CD4-positive, alpha-beta memory T cell (primary cell): Measurements from ENCODE around the gene PPFIA4. TPM values are rescaled to one million over a fixed set of nuclear protein-coding genes. Genes with fewer than 3 reads are reported as not detected.

Experiments
- CTCF ChIA-PET: fragments of 350-600 bp; sonication (Branson Sonifier 250); formaldehyde crosslinking; loops from one replicate; lab custom pipeline; 2021; ENCODE audit warnings: inconsistent platforms; ENCODE audit not compliant: partially characterized antibody; lab: Charles Lee
- POLR2A ChIA-PET: fragments of 350-600 bp; sonication (Branson Sonifier 250); formaldehyde crosslinking; loops from one replicate; lab custom pipeline; 2021; ENCODE audit not compliant: partially characterized antibody; lab: Charles Lee
- DNase-seq, 5 donors: peaks; one replicate each; pipeline versions ENCODE4 v3.0.0 to v3.0.0-alpha.2; 2020 to 2022; ENCODE audit warnings: mixed read lengths in 1 of 5
- H3K27ac ChIP-seq: one replicate; pipeline ENCODE4 v1.7.0; 2013; ENCODE audit warnings: low read depth, low read length
- H3K27me3 ChIP-seq: 2 replicates; pipeline ENCODE4 v1.7.0; 2013; ENCODE audit warnings: mild to moderate bottlenecking, low read length, moderate library complexity; ENCODE audit not compliant: insufficient read depth
- H3K36me3 ChIP-seq: 2 replicates; pipeline ENCODE4 v1.7.0; 2013; ENCODE audit warnings: mild to moderate bottlenecking, low read length, moderate library complexity; ENCODE audit not compliant: insufficient read depth
- H3K4me1 ChIP-seq: 2 replicates; pipeline ENCODE4 v1.7.0; 2013; ENCODE audit warnings: mild to moderate bottlenecking, low read length, moderate library complexity; ENCODE audit not compliant: insufficient read depth
- H3K4me3 ChIP-seq, 2 donors: one replicate each; pipeline ENCODE4 v1.7.0; 2013; ENCODE audit warnings: low read length in 2 of 2, mild to moderate bottlenecking in 1 of 2
- H3K9me3 ChIP-seq, 2 donors: one replicate each; pipeline ENCODE4 v1.7.0; 2013; ENCODE audit warnings: low read length in 2 of 2, control low read depth in 1 of 2; ENCODE audit not compliant: control insufficient read depth in 1 of 2
- H3K27ac Mint-ChIP-seq, 7 donors: one replicate each; pipeline ENCODE4 v1.8.0; 2020 to 2021; ENCODE audit warnings: mixed read lengths in 7 of 7, mild to moderate bottlenecking in 6 of 7, inconsistent platforms in 3 of 7, moderate library complexity in 3 of 7
- H3K27me3 Mint-ChIP-seq, 2 donors: one replicate each; pipeline ENCODE4 v1.8.0; 2020 to 2021; ENCODE audit warnings: mixed read lengths in 2 of 2
- H3K36me3 Mint-ChIP-seq, 2 donors: one replicate each; pipeline ENCODE4 v1.8.0; 2020 to 2021; ENCODE audit warnings: mixed read lengths in 2 of 2, inconsistent platforms in 1 of 2, mild to moderate bottlenecking in 1 of 2
- H3K4me1 Mint-ChIP-seq, 4 donors: one replicate each; pipeline ENCODE4 v1.8.0; 2020 to 2021; ENCODE audit warnings: mixed read lengths in 4 of 4, mild to moderate bottlenecking in 1 of 4
- H3K4me3 Mint-ChIP-seq, 8 donors: one replicate each; pipeline ENCODE4 v1.8.0; 2020 to 2021; ENCODE audit warnings: mixed read lengths in 8 of 8, mild to moderate bottlenecking in 7 of 8, moderate library complexity in 6 of 8, inconsistent platforms in 3 of 8
- H3K9me3 Mint-ChIP-seq, 8 donors: one replicate each; pipeline ENCODE4 v1.8.0; 2020 to 2021; ENCODE audit warnings: mixed read lengths in 8 of 8, mild to moderate bottlenecking in 5 of 8, inconsistent platforms in 3 of 8, moderate library complexity in 1 of 8
- intact Hi-C: fragments of 100-400 bp; cut with micrococcal nuclease; formaldehyde crosslinking; loops from one replicate; pipeline ENCODE4 v1.15.1; 2023
- polyA plus RNA-seq, 2 donors: library from polyadenylated mRNA; unstranded; fragments of 300-500 nt; fragmentation: Illumina TruSeq; gene quantifications; one replicate each; pipeline ENCODE4 v1.2.3, GENCODE V29; 2021
- total RNA-seq, 2 experiments: library from RNA; stranded (reverse); gene quantifications; one replicate each; pipeline ENCODE4 v1.2.3, GENCODE V29; 2021

Gene PPFIA4
- total and polyA plus RNA-seq, 4 experiments from 2014 or later = 1.4 to 1.5 TPM; not detected in 2

- intact Hi-C loops = no loop called here
- Mint-ChIP-seq H3K4me3 (peak overlapping the region in 1 of 8 donors; percentile 32), H3K27ac (no peak overlapping the region), H3K9me3 (peaks cover 0 to under 1% (median 0%) of the 10 kb centered on the region in 8 donors), H3K4me1 (no peaks in the 10 kb centered on the region), H3K27me3 (peaks cover 4 to 19% of the 10 kb centered on the region in 2 donors), H3K36me3 (no peaks in the 10 kb centered on the region)
- Histone ChIP-seq H3K4me3 (no peak overlapping the region), H3K27me3 (no peaks in the 10 kb centered on the region), H3K9me3 (no peaks in the 10 kb centered on the region), H3K36me3 (no peaks in the 10 kb centered on the region), H3K27ac (no peak overlapping the region), H3K4me1 (no peaks in the 10 kb centered on the region)
- DNase-seq = no peak
- ChIA-PET POLR2A (no interaction called here), CTCF (interaction anchor here (1.4 to 2.5 kb wide), 2 partner anchors 8 to 169 kb away, joined by 5 to 10 read pairs; no protein-coding TSS in a partner anchor)
Measured at GRCh38 chr1:203046984-203047630, 20.8 kb downstream of the PPFIA4 start.

DNA sequence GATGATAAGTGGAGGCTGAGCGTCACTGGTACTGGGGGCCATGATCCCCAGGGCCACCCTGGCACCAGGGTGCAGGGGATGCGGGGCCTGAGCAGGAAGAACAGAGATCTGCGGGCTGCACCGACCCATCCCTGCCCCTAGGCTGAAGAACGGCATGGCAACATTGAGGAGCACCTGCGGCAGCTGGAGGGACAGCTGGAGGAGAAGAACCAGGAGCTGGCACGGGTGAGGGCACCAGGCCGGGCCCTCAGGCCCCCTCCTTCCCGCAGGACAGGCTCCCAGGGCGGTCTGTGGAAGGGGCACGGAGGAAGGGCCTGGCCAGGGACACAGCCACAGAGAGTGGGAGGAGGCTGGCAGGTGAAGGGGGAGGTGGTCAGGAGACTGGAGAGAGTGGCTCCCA, 21.8 kb downstream of the PPFIA4 start:
- POLR2A ChIA-PET = no interaction called here
- Mint-ChIP-seq H3K9me3 (peaks cover 0 to 2% (median 0%) of the 10 kb centered on the region in 8 donors), H3K4me3 (no peak overlapping the region), H3K27me3 (peaks cover 4 to 26% of the 10 kb centered on the region in 2 donors), H3K36me3 (no peaks in the 10 kb centered on the region), H3K4me1 (no peaks in the 10 kb centered on the region), H3K27ac (no peak overlapping the region)
- intact Hi-C loops = no loop called here
- no peak overlapping the region for H3K4me3 ChIP-seq
- CTCF ChIA-PET = interaction anchor here (1.4 kb wide), 1 partner anchor 9 kb away, joined by 5 read pairs; no protein-coding TSS in a partner anchor
- H3K9me3 ChIP-seq = no peaks in the 10 kb centered on the region
- H3K27me3 ChIP-seq = no peaks in the 10 kb centered on the region
- no peak for DNase-seq
- H3K4me1 ChIP-seq = no peaks in the 10 kb centered on the region
- H3K27ac ChIP-seq = no peak overlapping the region
- H3K36me3 ChIP-seq = no peaks in the 10 kb centered on the region

DNA sequence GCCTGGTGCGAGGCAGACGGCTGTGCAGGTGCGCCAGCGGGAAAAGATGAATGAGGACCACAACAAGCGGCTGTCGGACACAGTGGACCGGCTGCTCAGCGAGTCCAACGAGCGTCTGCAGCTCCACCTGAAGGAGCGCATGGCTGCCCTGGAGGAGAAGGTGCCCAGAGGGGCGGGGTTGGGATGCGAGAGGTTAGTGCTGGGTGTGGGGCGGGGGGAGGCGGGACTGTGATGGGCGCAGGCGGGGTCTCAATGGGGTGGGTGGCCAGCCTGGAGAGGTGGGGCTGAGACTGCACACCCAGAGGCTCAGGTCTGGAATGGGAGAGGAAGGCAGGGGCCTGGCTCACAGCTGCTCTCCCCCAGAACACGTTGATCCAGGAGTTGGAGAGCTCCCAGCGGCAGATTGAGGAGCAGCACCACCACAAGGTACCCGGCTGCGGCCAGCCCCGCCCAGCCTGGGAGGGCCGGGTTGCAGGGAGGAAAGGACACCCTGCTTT, 22.3 kb downstream of the PPFIA4 start:
- H3K27ac Mint-ChIP-seq = no peak overlapping the region
- no peaks in the 10 kb centered on the region for H3K36me3 Mint-ChIP-seq
- no peaks in the 10 kb centered on the region for H3K4me1 Mint-ChIP-seq
- ChIA-PET POLR2A (no interaction called here), CTCF (interaction anchor here (1.4 kb wide), 1 partner anchor 9 kb away, joined by 5 read pairs; no protein-coding TSS in a partner anchor)
- Histone ChIP-seq H3K27me3 (no peaks in the 10 kb centered on the region), H3K9me3 (no peaks in the 10 kb centered on the region), H3K4me3 (no peak overlapping the region), H3K36me3 (no peaks in the 10 kb centered on the region), H3K4me1 (no peaks in the 10 kb centered on the region), H3K27ac (no peak overlapping the region)
- peaks cover 0 to 2% (median 0%) of the 10 kb centered on the region in 8 donors for H3K9me3 Mint-ChIP-seq
- intact Hi-C loops = no loop called here
- no peak for DNase-seq
- H3K4me3 Mint-ChIP-seq = no peak overlapping the region
- peaks cover 4 to 26% of the 10 kb centered on the region in 2 donors for H3K27me3 Mint-ChIP-seq

- no peaks in the 10 kb centered on the region for H3K36me3 ChIP-seq
- Mint-ChIP-seq H3K9me3 (peaks cover 0 to 2% (median 0%) of the 10 kb centered on the region in 8 donors), H3K27ac (no peak overlapping the region), H3K4me3 (no peak overlapping the region), H3K27me3 (peaks cover 4 to 26% of the 10 kb centered on the region in 2 donors), H3K36me3 (no peaks in the 10 kb centered on the region), H3K4me1 (no peaks in the 10 kb centered on the region)
- no peak for DNase-seq
- intact Hi-C loops = no loop called here
- H3K27me3 ChIP-seq = no peaks in the 10 kb centered on the region
- H3K4me1 ChIP-seq = no peaks in the 10 kb centered on the region
- no peak overlapping the region for H3K27ac ChIP-seq
- POLR2A ChIA-PET = interaction anchor here (0.6 kb wide), 1 partner anchor 10 kb away, joined by 3 read pairs; no protein-coding TSS in a partner anchor
- CTCF ChIA-PET = interaction anchor here (1.6 kb wide), 1 partner anchor 9 kb away, joined by 7 read pairs; no protein-coding TSS in a partner anchor
- no peak overlapping the region for H3K4me3 ChIP-seq
- no peaks in the 10 kb centered on the region for H3K9me3 ChIP-seq
Measured at GRCh38 chr1:203049077-203049476, 22.8 kb downstream of the PPFIA4 start.

- ChIA-PET CTCF (interaction anchor here (1.6 kb wide), 1 partner anchor 10 kb away, joined by 7 read pairs; no protein-coding TSS in a partner anchor), POLR2A (interaction anchor here (0.6 kb wide), 1 partner anchor 10 kb away, joined by 3 read pairs; no protein-coding TSS in a partner anchor)
Measured at GRCh38 chr1:203049576-203050180, 23.4 kb downstream of the PPFIA4 start.

GRCh38 chr1:203050826-203051225, 24.5 kb downstream of the PPFIA4 start:
- H3K4me1 ChIP-seq = no peaks in the 10 kb centered on the region
- no peak for DNase-seq
- H3K27me3 Mint-ChIP-seq = peaks cover 4 to 24% of the 10 kb centered on the region in 2 donors
- H3K27ac Mint-ChIP-seq = no peak overlapping the region
- H3K27me3 ChIP-seq = no peaks in the 10 kb centered on the region
- ChIA-PET CTCF (no interaction called here), POLR2A (no interaction called here)
- no peaks in the 10 kb centered on the region for H3K9me3 ChIP-seq
- H3K4me3 ChIP-seq = no peak overlapping the region
- no peak overlapping the region for H3K4me3 Mint-ChIP-seq
- H3K9me3 Mint-ChIP-seq = peaks cover 0 to 2% (median 0%) of the 10 kb centered on the region in 8 donors
- no peaks in the 10 kb centered on the region for H3K36me3 ChIP-seq
- H3K36me3 Mint-ChIP-seq = no peaks in the 10 kb centered on the region
- no peak overlapping the region for H3K27ac ChIP-seq
- intact Hi-C loops = no loop called here
- no peaks in the 10 kb centered on the region for H3K4me1 Mint-ChIP-seq

More at GRCh38 chr1:203049576-203050180, 23.4 kb downstream of the PPFIA4 start:
- no peaks in the 10 kb centered on the region for H3K27me3 ChIP-seq
- Mint-ChIP-seq H3K27ac (no peak overlapping the region), H3K36me3 (no peaks in the 10 kb centered on the region), H3K4me3 (no peak overlapping the region), H3K4me1 (no peaks in the 10 kb centered on the region), H3K9me3 (peaks cover 0 to 2% (median 0%) of the 10 kb centered on the region in 8 donors), H3K27me3 (peaks cover 4 to 26% of the 10 kb centered on the region in 2 donors)
- intact Hi-C loops = no loop called here
- H3K4me1 ChIP-seq = no peaks in the 10 kb centered on the region
- no peak overlapping the region for H3K27ac ChIP-seq
- no peak for DNase-seq
- no peak overlapping the region for H3K4me3 ChIP-seq
- H3K36me3 ChIP-seq = no peaks in the 10 kb centered on the region
- H3K9me3 ChIP-seq = no peaks in the 10 kb centered on the region

DNA sequence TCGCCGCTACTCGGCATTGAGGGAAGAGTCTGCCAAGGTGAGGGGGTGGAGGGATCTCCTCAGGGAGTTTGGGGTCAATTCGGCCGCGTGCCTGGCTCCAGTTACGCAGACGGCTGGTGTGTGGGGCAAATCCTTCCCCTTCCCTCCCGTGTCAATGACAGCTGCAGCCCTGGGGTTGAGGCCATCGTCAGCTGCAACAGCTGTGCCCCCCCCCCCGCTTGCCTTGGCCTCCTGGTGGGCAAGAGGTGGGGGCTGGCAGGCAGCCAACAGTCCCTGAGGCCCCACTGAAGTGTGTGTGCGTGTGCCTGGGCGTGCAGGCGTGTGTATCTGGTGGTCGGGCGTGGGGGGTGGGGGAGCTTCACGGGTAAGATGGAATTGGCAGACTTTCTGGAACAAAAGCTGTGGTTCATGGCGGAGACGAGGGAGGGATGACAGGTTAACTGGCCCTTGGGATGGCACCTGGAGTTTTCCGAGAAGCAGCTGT, 25.6 kb downstream of the PPFIA4 start:
- CTCF ChIA-PET = interaction anchor here (0.7 kb wide), 2 partner anchors 9 to 96 kb away, joined by 3 read pairs; no protein-coding TSS in a partner anchor
- Histone ChIP-seq H3K36me3 (no peaks in the 10 kb centered on the region), H3K27ac (no peak overlapping the region), H3K9me3 (no peaks in the 10 kb centered on the region), H3K4me3 (no peak overlapping the region), H3K4me1 (no peaks in the 10 kb centered on the region), H3K27me3 (no peaks in the 10 kb centered on the region)
- H3K27me3 Mint-ChIP-seq = peaks cover 6 to 26% of the 10 kb centered on the region in 2 donors
- H3K4me1 Mint-ChIP-seq = no peaks in the 10 kb centered on the region
- H3K4me3 Mint-ChIP-seq = no peak overlapping the region
- H3K9me3 Mint-ChIP-seq = peaks cover 0 to 2% (median 0%) of the 10 kb centered on the region in 8 donors
- no peaks in the 10 kb centered on the region for H3K36me3 Mint-ChIP-seq
- no peak for DNase-seq
- intact Hi-C loops = no loop called here
- H3K27ac Mint-ChIP-seq = no peak overlapping the region
- POLR2A ChIA-PET = no interaction called here
